Activated naive CD4-positive, alpha-beta T cell treated with anti-CD3 and anti-CD28 coated beads for 36 hours (primary cell): ENCODE measurements around the gene NOTUM. TPM values are rescaled to one million over a fixed set of nuclear protein-coding genes. Genes with fewer than 3 reads are reported as not detected.
A peak's percentile ranks its signal among the peaks of the same experiment; 100 is the strongest.

Experiments used
- CTCF ChIA-PET: fragments of 350-600 bp; sonication (Branson Sonifier 250); formaldehyde crosslinking; loops from one replicate; lab custom pipeline; 2021; ENCODE audit warnings: antibody characterized with exemption; lab: Charles Lee
- DNase-seq: peaks from one replicate; pipeline ENCODE4 v3.0.0-alpha.2; 2020
- H3K27ac Mint-ChIP-seq: one replicate; pipeline ENCODE4 v1.8.0; 2021; ENCODE audit warnings: mild to moderate bottlenecking, mixed read lengths
- H3K27me3 Mint-ChIP-seq: one replicate; pipeline ENCODE4 v1.8.0; 2021; ENCODE audit warnings: low read depth, mixed read lengths
- H3K36me3 Mint-ChIP-seq: one replicate; pipeline ENCODE4 v1.8.0; 2021; ENCODE audit warnings: low read depth, mixed read lengths
- H3K4me1 Mint-ChIP-seq: one replicate; pipeline ENCODE4 v1.8.0; 2021; ENCODE audit warnings: low read depth, mixed read lengths
- H3K4me3 Mint-ChIP-seq: one replicate; pipeline ENCODE4 v1.8.0; 2021; ENCODE audit warnings: mild to moderate bottlenecking, moderate library complexity, mixed read lengths
- H3K9me3 Mint-ChIP-seq: one replicate; pipeline ENCODE4 v1.8.0; 2021; ENCODE audit warnings: mixed read lengths
- intact Hi-C: fragments of 100-400 bp; cut with micrococcal nuclease; formaldehyde crosslinking; loops from one replicate; pipeline ENCODE4 v1.15.1; 2023
- total RNA-seq, 2 experiments: library from RNA; stranded (reverse); gene quantifications; one replicate each; pipeline ENCODE4 v1.2.3, GENCODE V29; 2021

NOTUM gene
- total RNA-seq, 2 experiments from 2014 or later = 0.35 to 0.38 TPM

DNA sequence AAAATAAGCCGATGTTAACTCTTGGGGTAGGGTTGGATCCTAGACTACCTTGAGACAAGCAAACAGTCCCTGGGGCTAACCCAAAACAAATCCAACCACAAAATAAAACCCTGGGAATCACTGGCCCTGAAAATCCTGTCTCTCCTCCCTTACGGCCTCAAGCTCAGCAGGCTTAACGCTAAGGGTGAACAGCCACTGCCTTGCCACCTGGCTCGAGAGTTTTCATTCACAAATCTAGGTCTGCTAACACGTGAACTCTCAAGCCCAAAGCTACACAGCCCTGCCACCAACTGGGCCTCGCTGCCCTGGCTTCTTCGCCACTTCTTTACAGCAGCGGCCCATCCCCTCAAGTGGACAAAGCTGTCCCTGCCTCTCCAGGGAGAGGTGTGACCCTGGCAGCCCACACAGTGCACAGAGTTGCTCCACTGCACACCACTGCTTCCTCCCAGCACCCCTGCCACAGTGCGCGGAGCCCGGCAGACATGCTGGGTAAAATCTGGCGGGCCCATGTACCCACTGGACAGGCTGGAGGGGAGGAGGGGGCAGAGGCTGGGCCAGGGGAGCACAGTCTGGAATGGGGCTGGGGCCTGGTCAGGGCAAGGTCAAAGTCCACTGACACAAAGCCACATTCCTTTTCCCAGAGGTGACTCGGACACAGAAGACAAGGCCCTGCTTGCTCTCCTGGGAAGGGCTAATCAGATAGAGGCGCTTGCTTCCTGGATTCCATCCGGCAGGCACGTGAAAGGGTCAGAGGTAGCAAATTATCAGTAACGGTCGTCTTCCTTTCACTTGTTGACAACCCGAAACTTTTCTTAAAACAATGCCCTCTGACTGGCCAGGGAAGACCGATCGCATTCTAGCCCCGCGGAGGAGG is 50.8 kb downstream of the NOTUM start:
- intact Hi-C loops = loop anchor here (2.0 kb wide), 1 partner anchor 39 kb away; the partner anchor contains the start of gene ARHGDIA
- Mint-ChIP-seq H3K4me1 (peaks cover 14% of the 10 kb centered on the region), H3K4me3 (peak overlapping the region; percentile 79), H3K9me3 (no peaks in the 10 kb centered on the region), H3K27ac (no peak overlapping the region), H3K27me3 (no peaks in the 10 kb centered on the region), H3K36me3 (peaks cover 10% of the 10 kb centered on the region)
- CTCF ChIA-PET = interaction anchor here (1.0 kb wide), 1 partner anchor 11 kb away, joined by 3 read pairs; no protein-coding TSS in a partner anchor
- DNase-seq = no peak

DNA sequence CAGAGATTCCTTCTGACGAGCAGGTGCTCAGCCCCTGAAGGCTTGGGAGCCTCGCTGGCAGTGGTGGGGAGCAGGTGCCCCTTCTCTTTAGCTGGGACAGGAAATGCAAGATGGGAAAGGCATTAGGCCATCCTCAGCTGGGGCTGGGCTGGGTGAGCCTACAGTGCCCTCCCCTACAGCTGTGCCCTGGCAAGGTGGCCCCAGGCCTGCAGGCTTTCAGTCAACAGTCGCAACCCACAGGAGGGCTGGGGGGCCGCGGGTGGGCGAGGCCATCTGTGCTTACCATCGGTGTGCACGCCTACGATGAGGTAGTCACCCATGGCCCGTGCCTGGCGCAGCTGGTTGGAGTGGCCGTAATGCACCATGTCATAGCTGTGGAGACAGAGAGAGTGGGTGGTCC is 51.8 kb downstream of the NOTUM start:
- intact Hi-C loops = no loop called here
- no peak overlapping the region for H3K27ac Mint-ChIP-seq
- H3K4me3 Mint-ChIP-seq = peak overlapping the region; percentile 21
- CTCF ChIA-PET = interaction anchor here (1.0 kb wide), 1 partner anchor 10 kb away, joined by 3 read pairs; no protein-coding TSS in a partner anchor
- H3K9me3 Mint-ChIP-seq = no peaks in the 10 kb centered on the region
- H3K27me3 Mint-ChIP-seq = no peaks in the 10 kb centered on the region
- H3K36me3 Mint-ChIP-seq = peaks cover 7% of the 10 kb centered on the region
- peaks cover 14% of the 10 kb centered on the region for H3K4me1 Mint-ChIP-seq
- no peak for DNase-seq

DNA sequence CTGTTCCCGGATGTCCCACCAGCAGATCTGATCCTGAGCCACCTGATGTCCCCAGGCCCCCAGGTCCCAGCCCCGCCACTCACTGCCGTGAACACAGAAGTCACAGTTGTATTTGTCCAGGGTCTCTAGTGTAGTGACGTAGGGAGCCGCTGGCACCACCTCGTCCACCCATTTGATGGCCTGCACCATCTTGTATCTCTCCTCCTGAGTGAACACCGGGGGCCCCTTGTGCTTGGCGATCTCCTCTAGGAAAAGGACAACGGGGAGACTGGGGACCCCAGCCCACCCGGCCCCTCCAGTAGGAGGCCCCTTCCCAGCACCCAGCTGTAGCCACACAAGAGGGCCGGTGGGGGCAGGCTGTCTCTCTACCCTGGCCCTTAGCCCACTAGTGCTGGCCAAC is 52.2 kb downstream of the NOTUM start:
- Mint-ChIP-seq H3K27ac (no peak overlapping the region), H3K9me3 (no peaks in the 10 kb centered on the region), H3K36me3 (peaks cover 7% of the 10 kb centered on the region), H3K4me3 (no peak overlapping the region), H3K4me1 (peaks cover 14% of the 10 kb centered on the region), H3K27me3 (no peaks in the 10 kb centered on the region)
- intact Hi-C loops = no loop called here
- no peak for DNase-seq
- CTCF ChIA-PET = no interaction called here

DNA sequence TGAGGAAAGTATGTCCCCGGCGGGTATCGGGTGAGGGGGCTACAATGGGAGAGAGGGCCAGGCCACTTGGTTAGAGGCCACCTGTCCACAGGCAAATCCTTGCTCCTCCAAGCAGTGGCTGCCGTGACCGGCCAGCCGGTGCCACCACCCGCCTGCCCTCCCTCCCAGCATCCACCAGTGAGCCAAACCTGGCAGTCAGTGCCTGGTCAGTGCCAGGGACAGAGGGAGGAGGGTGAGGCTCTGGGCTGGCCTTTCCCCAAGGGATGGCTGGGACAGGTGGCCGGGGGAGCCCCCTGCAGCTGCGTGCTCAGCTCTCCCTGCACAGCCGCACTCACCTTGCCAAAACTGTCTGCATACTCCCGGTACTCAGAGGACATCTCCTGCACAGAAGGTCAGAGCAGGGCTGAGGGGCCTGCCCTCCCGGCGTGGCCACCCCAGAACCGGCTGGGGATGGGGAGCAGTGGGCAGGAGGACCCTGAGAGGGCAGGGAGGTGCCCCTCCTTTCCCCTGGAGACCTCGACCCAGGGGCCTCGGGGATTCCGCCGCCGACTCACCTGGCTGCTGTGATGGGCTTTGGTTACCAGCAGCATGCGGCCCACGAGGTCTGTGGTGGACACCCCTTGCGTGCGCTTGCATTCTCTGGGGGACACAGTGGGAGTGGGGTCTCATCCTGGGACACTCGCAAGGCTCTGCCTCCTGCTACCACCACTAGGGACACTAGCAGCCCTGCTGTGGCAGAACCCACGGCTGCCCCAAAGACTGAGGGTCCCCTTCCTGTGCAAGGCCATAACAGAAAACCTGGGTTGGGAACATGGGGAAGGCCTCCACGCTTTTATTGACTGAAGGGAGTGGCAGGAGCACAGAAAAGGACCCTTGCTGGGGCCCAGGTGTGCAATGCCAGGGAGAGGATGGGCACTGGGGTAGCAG is 53.5 kb downstream of the NOTUM start:
- H3K36me3 Mint-ChIP-seq = peaks cover 1% of the 10 kb centered on the region
- H3K27ac Mint-ChIP-seq = no peak overlapping the region
- H3K4me1 Mint-ChIP-seq = peaks cover 12% of the 10 kb centered on the region
- intact Hi-C loops = no loop called here
- no peak overlapping the region for H3K4me3 Mint-ChIP-seq
- DNase-seq = no peak
- H3K27me3 Mint-ChIP-seq = no peaks in the 10 kb centered on the region
- CTCF ChIA-PET = interaction anchor here (0.6 kb wide), 1 partner anchor 56 kb away, joined by 3 read pairs; no protein-coding TSS in a partner anchor
- no peaks in the 10 kb centered on the region for H3K9me3 Mint-ChIP-seq

- H3K27me3 Mint-ChIP-seq = no peaks in the 10 kb centered on the region
- H3K4me3 Mint-ChIP-seq = no peak overlapping the region
- intact Hi-C loops = no loop called here
- peaks cover 9% of the 10 kb centered on the region for H3K4me1 Mint-ChIP-seq
- no peaks in the 10 kb centered on the region for H3K9me3 Mint-ChIP-seq
- peaks cover under 1% of the 10 kb centered on the region for H3K36me3 Mint-ChIP-seq
- no peak overlapping the region for H3K27ac Mint-ChIP-seq
- CTCF ChIA-PET = no interaction called here
- no peak for DNase-seq
Measured at GRCh38 chr17:81906476-81907218, 54.3 kb downstream of the NOTUM start.

DNA sequence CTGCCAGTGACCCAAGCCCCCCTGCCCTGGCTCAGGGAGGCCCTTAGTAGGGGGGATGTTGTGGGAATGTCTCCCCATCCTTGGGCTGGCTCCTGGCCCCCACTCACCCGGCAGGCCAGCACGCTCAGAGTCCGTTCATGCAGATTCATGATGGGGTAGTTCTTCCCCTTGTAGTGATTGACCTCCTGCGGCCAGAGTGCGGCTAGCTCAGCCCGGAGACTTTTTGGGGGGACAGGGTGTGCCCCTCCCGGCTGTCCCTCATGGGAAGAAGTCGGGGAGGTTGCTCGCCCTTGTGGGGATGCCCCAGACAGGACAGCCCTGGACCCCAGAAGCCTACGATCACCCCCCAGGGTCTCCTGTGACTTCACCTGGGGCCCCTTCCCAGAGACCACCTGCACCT is 55.0 kb downstream of the NOTUM start:
- CTCF ChIA-PET = no interaction called here
- intact Hi-C loops = no loop called here
- Mint-ChIP-seq H3K4me1 (peaks cover 12% of the 10 kb centered on the region), H3K36me3 (peaks cover under 1% of the 10 kb centered on the region), H3K9me3 (no peaks in the 10 kb centered on the region), H3K4me3 (no peak overlapping the region), H3K27me3 (peaks cover 6% of the 10 kb centered on the region), H3K27ac (no peak overlapping the region)
- no peak for DNase-seq

- Mint-ChIP-seq H3K27me3 (peaks cover 9% of the 10 kb centered on the region), H3K9me3 (no peaks in the 10 kb centered on the region), H3K4me1 (peaks cover 13% of the 10 kb centered on the region), H3K36me3 (peaks cover 3% of the 10 kb centered on the region), H3K27ac (no peak overlapping the region), H3K4me3 (no peak overlapping the region)
- CTCF ChIA-PET = no interaction called here
- intact Hi-C loops = no loop called here
- DNase-seq = no peak
Measured at GRCh38 chr17:81905424-81905875, 55.5 kb downstream of the NOTUM start.

DNA sequence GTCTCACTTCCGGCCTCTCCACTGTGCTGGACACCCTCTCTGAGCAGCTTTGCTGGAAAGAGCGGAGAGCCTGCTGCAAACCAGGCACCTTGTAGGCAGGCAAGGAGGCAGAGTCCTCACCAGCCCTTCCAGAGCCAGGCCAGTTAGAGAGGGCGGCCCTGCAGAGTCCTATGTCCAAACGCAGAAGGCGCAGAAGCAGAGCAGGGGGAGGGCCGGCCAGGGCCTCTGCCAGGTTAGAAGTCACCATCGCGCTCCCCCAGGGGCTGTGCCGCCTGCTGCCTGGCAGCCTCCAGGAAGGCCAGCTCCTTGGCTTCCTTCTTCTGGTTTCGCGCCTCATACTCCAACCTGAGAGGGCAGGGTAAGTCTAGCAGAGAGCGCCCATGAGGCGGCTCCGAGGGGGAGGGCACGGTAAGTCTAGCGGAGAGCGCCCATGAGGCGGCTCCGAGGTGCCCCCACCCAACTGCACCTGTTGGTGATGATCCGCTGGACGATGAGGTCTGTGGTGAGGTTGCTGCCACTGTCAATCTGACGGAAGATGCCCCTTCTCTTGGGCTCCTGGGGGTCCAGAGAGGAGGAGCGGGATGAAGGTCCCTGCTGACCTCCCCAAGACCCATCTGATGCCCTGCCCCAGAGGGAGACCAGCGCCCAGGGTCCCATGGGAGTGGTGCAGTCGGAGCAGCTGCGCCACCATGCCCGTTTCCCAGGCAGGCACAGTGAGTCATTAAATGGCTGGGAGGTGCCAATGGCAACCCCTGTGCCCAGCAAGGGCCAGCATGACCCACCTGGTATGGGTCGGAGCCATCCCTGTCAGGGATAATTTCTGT is 56.2 kb downstream of the NOTUM start:
- Mint-ChIP-seq H3K4me1 (peaks cover 8% of the 10 kb centered on the region), H3K9me3 (no peaks in the 10 kb centered on the region)
- no peak for DNase-seq

GRCh38 chr17:81903896-81904599 is 56.9 kb downstream of the NOTUM start:
- H3K36me3 Mint-ChIP-seq = peaks cover 11% of the 10 kb centered on the region
- peaks cover 8% of the 10 kb centered on the region for H3K4me1 Mint-ChIP-seq
- H3K27ac Mint-ChIP-seq = no peak overlapping the region
- no peak for DNase-seq
- CTCF ChIA-PET = no interaction called here
- H3K27me3 Mint-ChIP-seq = peaks cover 9% of the 10 kb centered on the region
- H3K9me3 Mint-ChIP-seq = no peaks in the 10 kb centered on the region
- intact Hi-C loops = no loop called here
- no peak overlapping the region for H3K4me3 Mint-ChIP-seq

More for the DNA sequence above, 56.2 kb downstream of the NOTUM start:
- CTCF ChIA-PET = no interaction called here
- Mint-ChIP-seq H3K36me3 (peaks cover 10% of the 10 kb centered on the region), H3K27me3 (peaks cover 9% of the 10 kb centered on the region), H3K27ac (no peak overlapping the region), H3K4me3 (no peak overlapping the region)
- intact Hi-C loops = no loop called here

- H3K27ac Mint-ChIP-seq = no peak overlapping the region
- DNase-seq = no peak
- H3K27me3 Mint-ChIP-seq = peaks cover 9% of the 10 kb centered on the region
- H3K36me3 Mint-ChIP-seq = peaks cover 16% of the 10 kb centered on the region
- CTCF ChIA-PET = no interaction called here
- H3K9me3 Mint-ChIP-seq = no peaks in the 10 kb centered on the region
- no peak overlapping the region for H3K4me3 Mint-ChIP-seq
- intact Hi-C loops = no loop called here
- H3K4me1 Mint-ChIP-seq = peaks cover 8% of the 10 kb centered on the region
Measured at GRCh38 chr17:81903415-81903831, 57.6 kb downstream of the NOTUM start.
